ENCODE results near the gene IBA57. TPM values are rescaled to one million over a fixed set of nuclear protein-coding genes. Genes with fewer than 3 reads are reported as not detected.

Gene IBA57
- total and polyA plus RNA-seq, 2 of the 8 experiments (the other 6 are each of a cell fraction or from before 2014, with no cell fraction given) = 2.6 to 5.9 TPM

- no peak for TF ChIP-seq E2F6 (IDR thresholded peaks at IDR 0.05)
- no peak for TF ChIP-seq CREB1 (IDR thresholded peaks at IDR 0.05)
- no peak for TF ChIP-seq TCF12 (IDR thresholded peaks at IDR 0.05; ENCODE audit: low read depth, low read length)
- no peak for TF ChIP-seq TBP (IDR thresholded peaks at IDR 0.05; ENCODE audit: low read depth, low read length)
- TF ChIP-seq TAF1 (IDR thresholded peaks at IDR 0.05; ENCODE audit: low read depth, low read length) = no peak
- TF ChIP-seq MAFK (IDR thresholded peaks at IDR 0.05; ENCODE audit: low read depth, low read length) = no peak
- no peak for TF ChIP-seq CHD2 (IDR thresholded peaks at IDR 0.05; ENCODE audit: low read length)
These were observed 42.5 kb downstream of the IBA57 start, which contains the start of gene OBSCN (continued) for GRCh38 chr1:228207851-228208821.
